GM19351 (cell line): ENCODE results near the gene ARHGEF35.
"Not testable (repeated sequence)": the region's sequence is repeated elsewhere in the genome, so short reads cannot be mapped to it uniquely, and the experiment has no call there.

Experiments used
- ATAC-seq: cut with Tn5 transposase; IDR thresholded peaks from one replicate; pipeline ENCODE4 v1.9.1; 2021; ENCODE audit warnings: mild to moderate bottlenecking, moderate library complexity; ENCODE audit not compliant: unreplicated experiment

ARHGEF35 gene

DNA sequence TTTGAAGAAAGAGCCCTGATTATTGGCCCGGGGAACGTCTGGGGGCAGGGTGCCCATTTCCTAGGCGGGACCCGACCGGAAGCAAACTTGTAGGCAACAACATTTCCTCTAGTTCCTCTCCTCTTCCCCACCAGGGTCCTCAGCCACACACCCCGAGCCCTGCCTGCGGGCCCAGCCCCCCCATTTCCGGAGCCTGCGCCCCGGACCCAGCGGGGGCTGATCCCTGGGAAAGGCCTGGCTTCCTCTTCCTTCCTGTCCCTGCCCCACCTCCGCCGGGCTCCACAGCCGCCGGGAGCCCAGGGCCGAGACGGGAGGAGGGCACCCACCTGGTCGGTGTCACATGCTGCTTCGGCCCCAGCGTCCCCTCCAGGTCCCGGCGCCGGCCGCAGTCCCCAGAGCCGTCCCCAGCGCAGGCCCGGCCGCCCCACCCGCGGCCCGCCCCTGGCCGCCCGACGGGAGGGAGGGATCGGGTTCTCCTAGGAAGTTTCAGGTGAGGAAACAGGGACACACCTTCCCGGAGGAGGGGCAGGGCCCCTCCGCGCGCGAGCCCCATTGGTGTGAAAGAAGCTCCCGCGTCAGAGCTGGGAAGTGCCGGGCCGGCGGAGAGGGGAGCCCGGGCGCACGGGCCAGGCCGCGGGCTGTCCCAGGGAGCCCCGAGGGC is at the start of gene ARHGEF35:
Gene ARHGEF35 (minus strand): TSS at position 622 of the 661 bp plus-strand sequence. CDS start 7,450 bp downstream, outside the sequence.
- peak; percentile 67 for ATAC-seq

GRCh38 chr7:144245372-144245771 is 49.7 kb upstream of the ARHGEF35 start:
- not testable (repeated sequence) for ATAC-seq

DNA sequence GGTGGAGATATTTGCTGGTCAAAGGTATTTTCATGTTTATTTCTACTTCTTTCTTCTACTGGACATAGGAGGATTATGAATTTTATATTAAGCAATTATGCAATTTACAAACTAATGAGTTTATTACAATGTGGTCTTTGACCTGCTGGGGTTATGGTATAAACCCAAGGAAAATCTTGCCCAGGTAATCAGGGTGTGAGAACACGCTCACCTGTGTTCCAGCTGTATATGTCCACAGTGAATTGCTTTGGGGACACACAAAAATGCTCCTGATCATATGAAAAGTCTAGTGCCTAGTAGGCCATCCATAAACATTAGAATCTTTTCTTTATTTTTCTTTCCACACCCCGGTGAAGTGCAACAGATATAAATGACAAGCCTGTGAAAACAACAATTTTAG is 43.7 kb upstream of the ARHGEF35 start, which contains the start of gene OR2A42:
Gene OR2A42 (minus strand): TSS at position 241 of the 400 bp plus-strand sequence. CDS start 6,762 bp downstream, outside the sequence.
- ATAC-seq, result not testable (repeated sequence)

GRCh38 chr7:144238530-144239082 is 43.0 kb upstream of the ARHGEF35 start:
- ATAC-seq, result not testable (repeated sequence)

- not testable (repeated sequence) for ATAC-seq
Observed at GRCh38 chr7:144233039-144233438, 37.4 kb upstream of the ARHGEF35 start.

DNA sequence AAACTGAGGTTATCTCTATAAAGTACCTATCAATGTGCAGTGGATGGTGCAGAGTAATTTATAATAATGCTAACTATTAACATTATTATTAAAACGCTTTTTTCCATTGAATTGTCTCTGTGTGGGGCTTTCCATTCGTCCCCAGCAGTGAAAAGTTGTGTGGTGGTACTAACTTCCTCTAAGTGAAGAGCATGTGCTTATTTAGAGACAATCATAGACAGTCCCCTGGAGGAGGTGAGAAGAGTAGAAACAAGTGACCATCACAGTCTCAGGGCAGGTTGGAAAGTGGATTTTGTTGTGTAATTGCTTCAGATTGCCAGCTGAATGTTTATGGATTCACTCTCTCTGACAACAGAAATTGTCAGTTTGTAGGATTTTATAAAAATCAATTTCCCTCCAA is 35.4 kb upstream of the ARHGEF35 start:
- not testable (repeated sequence) for ATAC-seq

DNA sequence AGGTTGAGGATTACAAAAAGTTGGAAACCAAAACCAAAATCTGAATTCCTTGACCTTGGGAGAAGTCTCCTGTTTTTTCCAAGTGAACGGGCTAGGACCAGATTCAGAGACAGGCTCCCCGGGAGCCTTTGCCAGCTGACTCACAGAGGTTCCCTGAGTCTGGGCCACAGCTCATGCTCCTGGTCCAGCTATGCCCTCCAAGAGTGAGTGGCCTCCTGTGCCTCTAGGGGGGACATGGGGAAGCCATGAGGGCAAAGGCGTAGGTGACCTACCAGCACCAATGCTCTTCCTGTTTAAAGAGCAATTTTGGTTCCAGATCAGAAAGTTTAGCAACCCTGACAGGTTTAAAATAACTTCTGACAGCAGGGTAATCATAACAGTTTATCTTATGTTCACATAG is 33.2 kb upstream of the ARHGEF35 start:
- ATAC-seq, result not testable (repeated sequence)

DNA sequence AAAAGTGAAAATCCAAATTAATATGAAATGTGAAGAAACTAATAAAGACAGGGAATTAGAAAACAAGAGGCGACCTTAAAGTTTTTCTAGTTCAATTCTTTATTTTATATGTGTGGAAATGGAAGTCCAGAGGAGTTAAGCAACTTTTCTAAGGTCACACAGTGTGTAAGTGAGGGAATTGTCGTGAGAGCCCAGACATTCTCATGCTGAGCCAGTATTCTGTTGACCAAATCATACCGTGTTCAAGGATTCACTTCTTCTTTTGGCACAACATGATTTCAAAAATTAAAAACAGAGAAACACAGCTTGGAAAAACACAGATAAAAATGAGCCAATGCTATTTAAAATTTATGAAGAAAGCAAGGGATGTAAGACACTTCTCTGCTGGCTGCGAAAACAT is 31.2 kb upstream of the ARHGEF35 start:
- not testable (repeated sequence) for ATAC-seq

- not testable (repeated sequence) for ATAC-seq
Observed at GRCh38 chr7:144223675-144224074, 28.0 kb upstream of the ARHGEF35 start.

- not testable (repeated sequence) for ATAC-seq
Observed at GRCh38 chr7:144220531-144220930, 24.9 kb upstream of the ARHGEF35 start.

GRCh38 chr7:144219149-144219548 is 23.5 kb upstream of the ARHGEF35 start:
- peak; percentile 52 for ATAC-seq

DNA sequence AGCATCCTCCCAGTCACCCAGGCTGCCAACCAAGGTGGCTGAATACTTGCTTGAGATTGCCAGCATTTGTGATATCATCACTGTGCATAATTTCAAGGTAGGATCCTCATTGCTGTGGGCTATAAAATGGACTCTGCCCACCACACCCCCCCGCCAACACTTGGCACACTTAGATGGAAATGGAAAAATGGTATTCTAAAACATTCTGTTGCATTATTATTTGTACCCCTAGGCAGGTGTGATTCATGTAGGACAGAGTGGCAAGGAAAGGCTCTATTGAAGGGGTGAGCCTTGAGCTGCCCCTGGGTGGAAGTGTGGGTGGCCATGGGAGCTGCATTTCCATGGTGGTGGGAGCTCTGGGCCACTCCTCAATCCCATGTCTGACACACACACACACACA is 22.9 kb upstream of the ARHGEF35 start:
- ATAC-seq, result not testable (repeated sequence)

- not testable (repeated sequence) for ATAC-seq
Observed at GRCh38 chr7:144217200-144217599, 21.6 kb upstream of the ARHGEF35 start.

DNA sequence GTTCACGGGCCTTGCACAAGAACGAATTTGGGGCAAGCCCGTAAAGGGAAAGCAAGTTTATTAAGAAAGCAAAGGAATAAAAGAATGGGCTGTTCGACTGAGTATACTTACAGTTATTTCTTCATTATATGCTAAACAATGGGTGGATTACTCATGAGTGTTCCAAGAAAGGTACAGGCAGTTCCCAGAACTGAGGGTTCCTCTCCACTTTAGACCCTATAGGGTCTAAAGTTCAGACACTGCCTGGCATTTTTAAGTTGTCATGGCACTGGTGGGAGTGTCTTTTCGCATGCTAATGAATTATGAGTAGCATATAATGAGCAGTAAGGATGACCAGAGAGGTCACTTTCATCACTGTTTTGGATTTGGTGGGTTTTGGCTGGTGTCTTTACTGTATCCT is 9.7 kb upstream of the ARHGEF35 start:
- ATAC-seq, result not testable (repeated sequence)

DNA sequence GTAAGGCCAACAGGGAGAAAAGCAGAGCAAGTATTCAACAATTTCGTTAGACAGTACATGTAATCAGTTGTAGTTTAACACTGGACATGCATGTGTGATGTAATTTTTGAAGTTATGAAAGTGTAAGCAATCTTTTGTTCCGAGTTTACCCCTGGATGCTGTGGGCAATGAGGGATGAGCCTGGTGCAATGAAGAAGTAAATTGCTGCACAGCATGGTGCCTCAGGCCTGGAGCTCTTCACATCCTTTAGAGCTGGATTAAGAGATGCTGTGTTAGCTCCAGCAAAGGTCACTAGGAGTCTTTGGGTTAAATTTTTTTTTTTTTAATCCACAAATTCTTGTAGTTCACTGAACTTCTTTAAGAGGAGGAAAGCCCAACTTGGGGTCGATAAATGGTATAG is 7.5 kb upstream of the ARHGEF35 start:
- ATAC-seq, result not testable (repeated sequence)

DNA sequence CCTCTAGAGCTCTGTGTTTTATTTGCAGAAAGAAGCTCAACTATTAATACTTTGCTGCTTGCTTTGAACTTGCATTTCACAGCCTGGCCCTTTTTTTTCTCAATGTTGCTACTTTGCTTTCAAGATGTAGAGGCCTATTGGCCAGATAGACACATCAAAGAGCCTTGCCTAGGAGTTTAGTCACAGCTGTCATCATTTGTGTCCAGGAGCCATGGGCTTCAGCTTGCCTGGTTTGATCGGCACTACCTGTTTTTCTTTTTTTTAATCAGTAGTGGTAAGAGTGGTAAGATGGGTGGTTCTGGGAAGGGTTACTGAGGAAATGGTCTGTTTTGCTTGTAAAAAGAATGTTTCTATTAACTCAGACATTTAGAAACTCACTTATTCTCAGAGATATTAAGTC is 6.3 kb upstream of the ARHGEF35 start:
- peak; percentile 29 for ATAC-seq

GRCh38 chr7:144198934-144199333 is 3.3 kb upstream of the ARHGEF35 start:
- ATAC-seq, result not testable (repeated sequence)

- not testable (repeated sequence) for ATAC-seq
Observed at GRCh38 chr7:144194453-144194852, 1.2 kb downstream of the ARHGEF35 start.

DNA sequence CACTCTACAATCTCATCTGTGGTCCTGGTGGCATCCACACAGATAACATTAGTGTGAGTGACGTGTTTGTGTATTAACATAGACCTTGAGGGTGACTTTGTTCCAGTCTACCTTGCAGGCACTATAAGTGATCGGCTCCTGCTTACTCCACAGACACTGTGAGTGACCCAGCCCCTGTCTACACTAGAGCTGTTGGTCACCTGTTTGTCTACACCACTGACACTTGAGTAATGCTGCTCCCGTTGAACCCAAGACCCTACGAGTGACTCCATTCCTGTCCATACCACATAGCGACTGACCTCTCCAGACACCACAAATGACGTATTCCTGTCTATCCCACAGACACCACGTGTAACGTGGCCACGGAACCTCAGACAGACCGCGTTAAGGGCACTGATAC is 1.9 kb downstream of the ARHGEF35 start:
- ATAC-seq, result not testable (repeated sequence)

DNA sequence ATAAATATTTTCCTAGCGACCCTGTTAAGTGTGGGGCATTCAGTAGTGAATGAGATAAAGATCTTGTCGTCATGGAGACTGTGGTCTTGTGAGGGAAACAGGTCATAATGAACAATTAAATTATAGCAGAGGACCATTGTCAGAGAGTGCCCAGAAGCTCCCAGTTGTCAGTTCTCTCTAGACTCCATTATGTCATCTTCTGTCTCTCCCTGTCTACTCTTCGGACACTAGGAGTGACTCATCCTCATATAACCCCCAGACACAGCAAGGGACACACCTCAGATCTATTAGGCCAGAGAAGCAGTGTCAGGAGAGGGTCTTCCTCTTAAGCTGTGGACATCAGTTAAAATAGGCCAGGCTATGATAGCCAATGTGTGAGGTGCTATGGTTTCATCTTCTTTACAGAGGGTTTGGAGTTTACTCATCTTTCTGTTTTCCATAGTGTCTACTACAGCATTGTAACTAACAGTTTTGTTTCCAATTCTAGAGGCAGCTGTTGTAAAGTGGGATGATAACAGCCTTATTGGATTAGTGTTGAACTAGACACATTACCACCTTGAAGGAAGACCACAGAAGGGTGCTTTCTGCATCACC is 7.0 kb downstream of the ARHGEF35 start:
- peak; percentile 28 for ATAC-seq

GRCh38 chr7:144187848-144188247 is 7.8 kb downstream of the ARHGEF35 start:
- not testable (repeated sequence) for ATAC-seq

DNA sequence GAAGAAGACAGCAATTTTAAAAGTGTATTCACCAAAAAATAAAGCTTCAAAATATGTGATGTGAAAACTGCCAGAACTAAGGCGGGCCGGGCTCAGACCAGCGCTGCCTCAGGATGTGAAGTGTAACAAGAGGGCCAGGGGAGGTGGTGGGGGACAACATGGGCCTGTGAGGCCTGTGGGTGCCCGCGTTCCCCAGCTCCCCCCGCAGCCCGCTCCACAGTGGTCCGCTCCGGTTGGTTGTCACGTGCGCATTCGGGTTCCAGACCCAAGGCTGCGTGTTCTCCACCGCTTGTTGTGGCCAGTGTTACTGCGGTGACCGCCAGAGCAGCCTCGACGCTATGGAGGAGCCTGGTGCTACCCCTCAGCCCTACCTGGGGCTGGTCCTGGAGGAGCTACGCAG is 12.5 kb downstream of the ARHGEF35 start, which contains the start of gene CTAGE4:
Gene CTAGE4 (plus strand): TSS at position 301 of the 400 bp plus-strand sequence. CDS start 38 bp downstream, at position 339.
- not testable (repeated sequence) for ATAC-seq
